ENCODE results near the gene SECTM1. TPM values are rescaled to one million over a fixed set of nuclear protein-coding genes. Genes with fewer than 3 reads are reported as not detected.

The SECTM1 gene
- total RNA-seq, 1 experiment from 2014 or later: 10.4 TPM

GRCh38 chr17:82316651-82317393 is 16.7 kb downstream of the SECTM1 start:
- H3K4me3 Mint-ChIP-seq (ENCODE audit: low read depth, unreplicated experiment): no peak overlapping the region
- CTCF ChIA-PET: no interaction called here
- peaks cover 7% of the 10 kb centered on the region for H3K36me3 Mint-ChIP-seq (ENCODE audit: insufficient read depth, unreplicated experiment)
- peaks cover 14% of the 10 kb centered on the region for H3K4me1 Mint-ChIP-seq (ENCODE audit: low read depth, unreplicated experiment)
- no peaks in the 10 kb centered on the region for H3K9me3 Mint-ChIP-seq (ENCODE audit: low read depth, unreplicated experiment)
- peaks cover 39% of the 10 kb centered on the region for H3K27me3 Mint-ChIP-seq (ENCODE audit: unreplicated experiment)
- H3K27ac Mint-ChIP-seq (ENCODE audit: unreplicated experiment): no peak overlapping the region
- no TSS peak for BruUV-seq (replicated peaks)
- intact Hi-C loops (cut with micrococcal nuclease; ENCODE audit: unreplicated experiment): no loop called here
- no peak for DNase-seq
- TF ChIP-seq CTCF (IDR thresholded peaks at IDR 0.05; ENCODE audit: unreplicated experiment): no peak

GRCh38 chr17:82315703-82316358 is 17.7 kb downstream of the SECTM1 start:
- DNase-seq: no peak
- no peaks in the 10 kb centered on the region for H3K9me3 Mint-ChIP-seq (ENCODE audit: low read depth, unreplicated experiment)
- TF ChIP-seq CTCF (IDR thresholded peaks at IDR 0.05; ENCODE audit: unreplicated experiment): no peak
- BruUV-seq (replicated peaks): no TSS peak
- H3K27me3 Mint-ChIP-seq (ENCODE audit: unreplicated experiment): peaks cover 41% of the 10 kb centered on the region
- intact Hi-C loops (cut with micrococcal nuclease; ENCODE audit: unreplicated experiment): no loop called here
- CTCF ChIA-PET: no interaction called here
- peaks cover 14% of the 10 kb centered on the region for H3K4me1 Mint-ChIP-seq (ENCODE audit: low read depth, unreplicated experiment)
- no peak overlapping the region for H3K4me3 Mint-ChIP-seq (ENCODE audit: low read depth, unreplicated experiment)
- no peak overlapping the region for H3K27ac Mint-ChIP-seq (ENCODE audit: unreplicated experiment)
- peaks cover 7% of the 10 kb centered on the region for H3K36me3 Mint-ChIP-seq (ENCODE audit: insufficient read depth, unreplicated experiment)

GRCh38 chr17:82314727-82315605 is 18.6 kb downstream of the SECTM1 start:
- BruUV-seq (replicated peaks): no TSS peak
- CTCF ChIA-PET: no interaction called here

More at GRCh38 chr17:82314727-82315605, 18.6 kb downstream of the SECTM1 start:
- Mint-ChIP-seq H3K4me1 (ENCODE audit: low read depth, unreplicated experiment) (peaks cover 8% of the 10 kb centered on the region), H3K36me3 (ENCODE audit: insufficient read depth, unreplicated experiment) (peaks cover 4% of the 10 kb centered on the region), H3K27ac (ENCODE audit: unreplicated experiment) (no peak overlapping the region), H3K4me3 (ENCODE audit: low read depth, unreplicated experiment) (no peak overlapping the region), H3K9me3 (ENCODE audit: low read depth, unreplicated experiment) (no peaks in the 10 kb centered on the region), H3K27me3 (ENCODE audit: unreplicated experiment) (peaks cover 50% of the 10 kb centered on the region)
- intact Hi-C loops (cut with micrococcal nuclease; ENCODE audit: unreplicated experiment): no loop called here
- DNase-seq: no peak
- TF ChIP-seq CTCF (IDR thresholded peaks at IDR 0.05; ENCODE audit: unreplicated experiment): no peak

Data from Calu3 (cell line).